Panc1 (cell line): ENCODE data around the gene CCDC124.

Source experiments
- POLR2AphosphoS5 ChIP-seq: IDR thresholded peaks from 2 replicates; pipeline ENCODE4 v1.6.1; 2012; ENCODE audit warnings: mild to moderate bottlenecking, low read depth, low read length, moderate library complexity
- TF ChIP-seq, protein P1 (sequence below): fragments of 450-650 bp; IDR thresholded peaks from 2 replicates; pipeline ENCODE4 v1.5.1; 2017; ENCODE audit warnings: mild to moderate bottlenecking
- TF ChIP-seq, protein P2 (sequence below), 2 experiments: IDR thresholded peaks; 2 replicates each; pipeline ENCODE4 v1.6.1; 2011 to 2012; ENCODE audit warnings: low read depth in 2 of 2, control low read depth in 1 of 2, low read length in 1 of 2, mild to moderate bottlenecking in 1 of 2, moderate library complexity in 1 of 2; ENCODE audit not compliant: insufficient read depth in 1 of 2

DNA sequence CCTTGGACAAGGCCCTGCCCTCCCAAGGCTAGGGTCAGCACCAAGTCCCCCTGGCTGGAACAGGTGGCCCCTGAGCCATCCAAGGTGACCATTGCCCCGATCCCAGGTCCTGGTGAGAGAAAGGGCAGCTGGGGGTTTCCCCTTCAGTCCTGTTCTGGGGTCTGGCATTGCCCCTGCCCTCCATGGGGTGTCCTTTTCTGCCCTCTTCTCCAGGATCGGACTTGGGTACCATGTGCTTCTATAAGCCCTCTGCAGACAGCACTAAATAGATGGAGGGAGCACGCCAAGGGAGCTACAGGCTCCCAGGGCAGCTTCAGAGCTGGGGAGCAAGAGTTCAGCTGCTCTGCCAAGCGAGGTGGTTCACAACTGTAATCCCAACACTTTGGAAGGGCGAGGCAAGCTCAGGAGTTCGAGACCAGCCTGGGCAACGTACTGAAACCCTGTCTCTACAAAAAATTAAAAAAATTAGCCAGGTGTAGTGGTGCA is 20.5 kb downstream of the CCDC124 start:
- TF ChIP-seq, protein P1, sequence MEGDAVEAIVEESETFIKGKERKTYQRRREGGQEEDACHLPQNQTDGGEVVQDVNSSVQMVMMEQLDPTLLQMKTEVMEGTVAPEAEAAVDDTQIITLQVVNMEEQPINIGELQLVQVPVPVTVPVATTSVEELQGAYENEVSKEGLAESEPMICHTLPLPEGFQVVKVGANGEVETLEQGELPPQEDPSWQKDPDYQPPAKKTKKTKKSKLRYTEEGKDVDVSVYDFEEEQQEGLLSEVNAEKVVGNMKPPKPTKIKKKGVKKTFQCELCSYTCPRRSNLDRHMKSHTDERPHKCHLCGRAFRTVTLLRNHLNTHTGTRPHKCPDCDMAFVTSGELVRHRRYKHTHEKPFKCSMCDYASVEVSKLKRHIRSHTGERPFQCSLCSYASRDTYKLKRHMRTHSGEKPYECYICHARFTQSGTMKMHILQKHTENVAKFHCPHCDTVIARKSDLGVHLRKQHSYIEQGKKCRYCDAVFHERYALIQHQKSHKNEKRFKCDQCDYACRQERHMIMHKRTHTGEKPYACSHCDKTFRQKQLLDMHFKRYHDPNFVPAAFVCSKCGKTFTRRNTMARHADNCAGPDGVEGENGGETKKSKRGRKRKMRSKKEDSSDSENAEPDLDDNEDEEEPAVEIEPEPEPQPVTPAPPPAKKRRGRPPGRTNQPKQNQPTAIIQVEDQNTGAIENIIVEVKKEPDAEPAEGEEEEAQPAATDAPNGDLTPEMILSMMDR, result no peak
- TF ChIP-seq POLR2AphosphoS5, result no peak
- TF ChIP-seq, protein P2, sequence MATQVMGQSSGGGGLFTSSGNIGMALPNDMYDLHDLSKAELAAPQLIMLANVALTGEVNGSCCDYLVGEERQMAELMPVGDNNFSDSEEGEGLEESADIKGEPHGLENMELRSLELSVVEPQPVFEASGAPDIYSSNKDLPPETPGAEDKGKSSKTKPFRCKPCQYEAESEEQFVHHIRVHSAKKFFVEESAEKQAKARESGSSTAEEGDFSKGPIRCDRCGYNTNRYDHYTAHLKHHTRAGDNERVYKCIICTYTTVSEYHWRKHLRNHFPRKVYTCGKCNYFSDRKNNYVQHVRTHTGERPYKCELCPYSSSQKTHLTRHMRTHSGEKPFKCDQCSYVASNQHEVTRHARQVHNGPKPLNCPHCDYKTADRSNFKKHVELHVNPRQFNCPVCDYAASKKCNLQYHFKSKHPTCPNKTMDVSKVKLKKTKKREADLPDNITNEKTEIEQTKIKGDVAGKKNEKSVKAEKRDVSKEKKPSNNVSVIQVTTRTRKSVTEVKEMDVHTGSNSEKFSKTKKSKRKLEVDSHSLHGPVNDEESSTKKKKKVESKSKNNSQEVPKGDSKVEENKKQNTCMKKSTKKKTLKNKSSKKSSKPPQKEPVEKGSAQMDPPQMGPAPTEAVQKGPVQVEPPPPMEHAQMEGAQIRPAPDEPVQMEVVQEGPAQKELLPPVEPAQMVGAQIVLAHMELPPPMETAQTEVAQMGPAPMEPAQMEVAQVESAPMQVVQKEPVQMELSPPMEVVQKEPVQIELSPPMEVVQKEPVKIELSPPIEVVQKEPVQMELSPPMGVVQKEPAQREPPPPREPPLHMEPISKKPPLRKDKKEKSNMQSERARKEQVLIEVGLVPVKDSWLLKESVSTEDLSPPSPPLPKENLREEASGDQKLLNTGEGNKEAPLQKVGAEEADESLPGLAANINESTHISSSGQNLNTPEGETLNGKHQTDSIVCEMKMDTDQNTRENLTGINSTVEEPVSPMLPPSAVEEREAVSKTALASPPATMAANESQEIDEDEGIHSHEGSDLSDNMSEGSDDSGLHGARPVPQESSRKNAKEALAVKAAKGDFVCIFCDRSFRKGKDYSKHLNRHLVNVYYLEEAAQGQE (IDR thresholded peaks at IDR 0.05; ENCODE audit: insufficient read depth in 1 of 2, low read depth in 2 of 2, low read length in 1 of 2), result no peak
